Uterus (tissue), 2 donors: Measurements from ENCODE around the gene NCMAP.

ENCODE experiments used
- POLR2A ChIP-seq, 2 donors: fragments of 450-650 bp; IDR thresholded peaks; one replicate each; pipeline ENCODE4 v1.6.1; 2016; ENCODE audit warnings: antibody characterized with exemption in 2 of 2, mild to moderate bottlenecking in 1 of 2, moderate library complexity in 1 of 2
- TF ChIP-seq, protein P1 (sequence below), 4 experiments: fragments of 200-600 bp in 2 of 4; fragments of 450-650 bp in 2 of 4; sonication (generic) in 2 of 4; IDR thresholded peaks; one replicate each; pipeline ENCODE4 v1.5.1; 2016 to 2019; ENCODE audit warnings: antibody characterized with exemption in 4 of 4, mild to moderate bottlenecking in 2 of 4, moderate library complexity in 1 of 4

- TF ChIP-seq, protein P1, sequence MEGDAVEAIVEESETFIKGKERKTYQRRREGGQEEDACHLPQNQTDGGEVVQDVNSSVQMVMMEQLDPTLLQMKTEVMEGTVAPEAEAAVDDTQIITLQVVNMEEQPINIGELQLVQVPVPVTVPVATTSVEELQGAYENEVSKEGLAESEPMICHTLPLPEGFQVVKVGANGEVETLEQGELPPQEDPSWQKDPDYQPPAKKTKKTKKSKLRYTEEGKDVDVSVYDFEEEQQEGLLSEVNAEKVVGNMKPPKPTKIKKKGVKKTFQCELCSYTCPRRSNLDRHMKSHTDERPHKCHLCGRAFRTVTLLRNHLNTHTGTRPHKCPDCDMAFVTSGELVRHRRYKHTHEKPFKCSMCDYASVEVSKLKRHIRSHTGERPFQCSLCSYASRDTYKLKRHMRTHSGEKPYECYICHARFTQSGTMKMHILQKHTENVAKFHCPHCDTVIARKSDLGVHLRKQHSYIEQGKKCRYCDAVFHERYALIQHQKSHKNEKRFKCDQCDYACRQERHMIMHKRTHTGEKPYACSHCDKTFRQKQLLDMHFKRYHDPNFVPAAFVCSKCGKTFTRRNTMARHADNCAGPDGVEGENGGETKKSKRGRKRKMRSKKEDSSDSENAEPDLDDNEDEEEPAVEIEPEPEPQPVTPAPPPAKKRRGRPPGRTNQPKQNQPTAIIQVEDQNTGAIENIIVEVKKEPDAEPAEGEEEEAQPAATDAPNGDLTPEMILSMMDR (IDR thresholded peaks at IDR 0.05) = no peak
- no peak for TF ChIP-seq POLR2A (IDR thresholded peaks at IDR 0.05)
Observed at GRCh38 chr1:24639094-24639493, 83.2 kb downstream of the NCMAP start.
